Lower leg skin (tissue), 4 donors: ENCODE results near the gene ZNF302. TPM values are rescaled to one million over a fixed set of nuclear protein-coding genes. Genes with fewer than 3 reads are reported as not detected.

ENCODE experiments used
- DNase-seq, 2 donors: peaks; one replicate each; pipeline ENCODE4 v3.0.0-alpha.2; 2019; ENCODE audit warnings: low spot score in 2 of 2
- H3K4me3 ChIP-seq: fragments of 200-600 bp; sonication (generic); 2 replicates; pipeline ENCODE4 v1.5.1; 2017; ENCODE audit warnings: mild to moderate bottlenecking, low read depth; ENCODE audit not compliant: poor library complexity, severe bottlenecking
- POLR2A ChIP-seq, 2 donors: fragments of 450-650 bp; IDR thresholded peaks; one replicate each; pipeline ENCODE4 v1.6.1; 2016 to 2017; ENCODE audit warnings: antibody characterized with exemption in 2 of 2, mild to moderate bottlenecking in 1 of 2, moderate library complexity in 1 of 2
- WGBS, 2 donors: methylation state at CpG; one replicate each; pipeline ENCODE4 v1.1.5; 2018; 5-methylcytosine and 5-hydroxymethylcytosine counted together
- intact Hi-C: fragments of 100-400 bp; cut with DNase I; formaldehyde crosslinking; loops from one replicate; pipeline ENCODE4 v1.15.0; 2023; ENCODE audit warnings: low total_unique reads
- total RNA-seq, 4 donors: library from RNA; depleted of rRNA; stranded (reverse); fragments of >200 nt; gene quantifications; one replicate each; pipeline ENCODE4 v1.1.0, GENCODE V29; 2016
- TF ChIP-seq, protein P1 (sequence below), 3 donors: fragments of 450-650 bp; IDR thresholded peaks; one replicate each; pipeline ENCODE4 v1.5.1; 2016; ENCODE audit warnings: antibody characterized with exemption in 3 of 3, mild to moderate bottlenecking in 3 of 3, moderate library complexity in 2 of 3

ZNF302 gene
- total RNA-seq, 4 donors from 2014 or later = 9.2 to 21.4 (median 11.6) TPM

DNA sequence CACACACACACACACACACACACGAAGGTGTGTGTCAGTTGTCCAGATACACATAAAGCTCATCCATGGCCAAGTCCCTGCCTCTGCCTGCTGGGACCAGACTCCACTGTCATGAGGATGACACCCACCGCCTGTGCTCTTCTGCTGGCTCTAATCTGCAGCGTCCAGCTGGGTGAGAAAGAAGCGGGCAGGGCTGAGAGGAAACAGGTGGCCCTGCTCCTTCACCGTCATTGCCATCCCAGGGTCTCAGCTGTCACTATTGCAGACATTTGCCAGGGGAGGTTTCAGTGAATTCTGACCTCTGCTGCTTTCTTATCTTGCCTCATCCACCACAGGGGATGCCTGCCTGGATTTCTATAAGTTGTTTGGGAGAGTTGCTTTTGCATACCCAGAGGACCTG is 31.9 kb upstream of the ZNF302 start:
- 63 to 83% methylated on average over 2 to 5 of the region's 5 CpGs for WGBS, 2 donors
- intact Hi-C loops = no loop called here
- TF ChIP-seq POLR2A (IDR thresholded peaks at IDR 0.05) = no peak
- TF ChIP-seq, protein P1, sequence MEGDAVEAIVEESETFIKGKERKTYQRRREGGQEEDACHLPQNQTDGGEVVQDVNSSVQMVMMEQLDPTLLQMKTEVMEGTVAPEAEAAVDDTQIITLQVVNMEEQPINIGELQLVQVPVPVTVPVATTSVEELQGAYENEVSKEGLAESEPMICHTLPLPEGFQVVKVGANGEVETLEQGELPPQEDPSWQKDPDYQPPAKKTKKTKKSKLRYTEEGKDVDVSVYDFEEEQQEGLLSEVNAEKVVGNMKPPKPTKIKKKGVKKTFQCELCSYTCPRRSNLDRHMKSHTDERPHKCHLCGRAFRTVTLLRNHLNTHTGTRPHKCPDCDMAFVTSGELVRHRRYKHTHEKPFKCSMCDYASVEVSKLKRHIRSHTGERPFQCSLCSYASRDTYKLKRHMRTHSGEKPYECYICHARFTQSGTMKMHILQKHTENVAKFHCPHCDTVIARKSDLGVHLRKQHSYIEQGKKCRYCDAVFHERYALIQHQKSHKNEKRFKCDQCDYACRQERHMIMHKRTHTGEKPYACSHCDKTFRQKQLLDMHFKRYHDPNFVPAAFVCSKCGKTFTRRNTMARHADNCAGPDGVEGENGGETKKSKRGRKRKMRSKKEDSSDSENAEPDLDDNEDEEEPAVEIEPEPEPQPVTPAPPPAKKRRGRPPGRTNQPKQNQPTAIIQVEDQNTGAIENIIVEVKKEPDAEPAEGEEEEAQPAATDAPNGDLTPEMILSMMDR (IDR thresholded peaks at IDR 0.05) = no peak
- DNase-seq = no peak
- H3K4me3 ChIP-seq = no peak overlapping the region

DNA sequence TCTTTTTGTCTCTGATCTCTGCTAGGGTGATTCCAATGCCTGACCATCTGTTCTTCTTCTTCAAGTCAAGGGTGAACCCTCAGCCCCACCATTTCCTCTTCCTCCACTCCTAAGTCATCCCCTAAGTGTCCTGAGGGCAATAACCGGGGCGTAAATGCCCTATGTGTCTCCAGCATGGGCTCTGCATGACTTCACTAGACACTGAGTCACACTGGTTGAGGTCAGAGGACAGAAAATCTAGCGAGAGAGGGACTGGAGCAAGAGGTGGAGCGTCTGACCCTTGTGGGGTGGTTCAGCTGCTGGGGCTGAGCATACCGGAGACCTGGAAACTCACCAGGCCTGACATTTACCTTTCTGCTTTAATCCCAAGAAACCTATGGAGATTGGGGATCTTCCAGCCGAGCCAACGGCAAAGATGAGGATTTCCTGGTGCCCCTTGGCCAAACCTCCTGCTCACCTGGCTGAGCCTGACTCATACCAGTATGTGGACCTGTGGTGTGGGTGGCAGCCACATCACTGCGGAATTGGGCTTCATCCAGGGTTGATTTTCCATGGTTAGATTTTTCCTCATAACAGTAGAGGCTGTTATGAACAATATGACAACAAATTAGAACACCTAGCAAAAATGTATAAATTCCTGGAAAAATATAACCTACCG is 27.5 kb upstream of the ZNF302 start:
- no peak for DNase-seq
- H3K4me3 ChIP-seq = no peak overlapping the region
- WGBS, 2 donors = 87 to 91% methylated on average over 9 of the region's 9 CpGs
- intact Hi-C loops = no loop called here
- TF ChIP-seq POLR2A (IDR thresholded peaks at IDR 0.05) = no peak

DNA sequence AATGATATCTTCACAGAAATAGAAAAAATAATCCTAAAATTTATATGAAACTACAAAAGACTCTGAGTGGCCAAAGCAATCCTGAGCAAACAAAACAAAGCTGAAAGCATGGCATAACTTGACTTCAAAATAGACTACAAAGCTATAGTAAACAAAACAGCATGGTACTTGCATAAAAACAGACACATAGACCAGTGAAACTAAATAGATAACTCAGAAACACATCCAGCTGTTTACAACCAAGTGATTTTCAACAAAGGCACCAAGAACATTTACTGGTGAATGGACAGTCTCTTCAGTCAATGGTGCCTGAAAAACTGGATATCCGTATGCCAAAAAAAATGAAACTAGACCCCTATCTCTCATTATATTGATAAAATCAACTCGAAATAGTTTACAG is 25.7 kb upstream of the ZNF302 start:
- no peak for DNase-seq
- TF ChIP-seq, protein P1 (IDR thresholded peaks at IDR 0.05) = no peak
- no peak for TF ChIP-seq POLR2A (IDR thresholded peaks at IDR 0.05)
- 72 to 78% methylated on average over 2 of the region's 2 CpGs for WGBS, 2 donors
- H3K4me3 ChIP-seq = no peak overlapping the region
- intact Hi-C loops = no loop called here

DNA sequence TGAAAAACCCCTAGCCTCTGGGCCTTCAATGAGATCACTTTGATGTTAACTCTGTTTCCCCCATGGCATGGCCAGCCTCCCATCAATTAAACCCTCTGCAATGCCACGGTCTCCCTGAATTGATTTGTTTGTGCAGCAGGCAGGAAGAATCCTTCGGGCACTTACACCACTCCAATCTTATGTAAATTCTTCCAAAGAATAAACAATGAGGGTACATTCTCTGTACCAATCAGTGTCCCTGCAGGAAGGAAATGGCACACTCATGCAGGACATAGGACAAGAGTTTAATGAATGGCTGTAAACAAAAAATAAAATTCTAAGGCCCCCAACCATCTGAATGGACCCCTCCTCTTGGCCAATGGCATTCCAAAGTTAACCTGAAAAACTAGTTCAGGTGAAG is 22.7 kb upstream of the ZNF302 start:
- 51 to 58% methylated on average over 2 of the region's 2 CpGs for WGBS, 2 donors
- DNase-seq = no peak
- TF ChIP-seq, protein P1 (IDR thresholded peaks at IDR 0.05) = no peak
- TF ChIP-seq POLR2A (IDR thresholded peaks at IDR 0.05) = no peak
- intact Hi-C loops = no loop called here
- no peak overlapping the region for H3K4me3 ChIP-seq

DNA sequence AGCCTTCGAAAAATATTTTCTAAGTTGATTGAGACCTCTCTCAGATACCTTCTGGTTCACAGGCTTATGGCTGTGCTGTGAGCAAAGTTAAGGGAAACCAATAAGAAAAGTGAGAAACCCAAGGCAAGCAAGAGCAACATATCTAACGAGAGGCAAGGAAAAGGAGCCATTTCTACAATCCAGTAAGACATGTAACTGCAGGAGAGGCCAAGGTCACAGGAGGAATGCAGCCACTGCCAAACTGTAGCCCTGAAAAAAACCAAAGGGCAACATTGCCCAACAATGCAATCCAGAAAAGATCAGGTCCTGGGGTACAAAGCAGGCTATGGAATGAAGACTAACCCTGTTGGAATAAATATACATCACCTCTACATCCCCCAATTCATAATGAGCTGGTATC is 21.8 kb upstream of the ZNF302 start:
- H3K4me3 ChIP-seq = no peak overlapping the region
- no peak for TF ChIP-seq POLR2A (IDR thresholded peaks at IDR 0.05)
- TF ChIP-seq, protein P1 (IDR thresholded peaks at IDR 0.05) = no peak
- DNase-seq = no peak
- intact Hi-C loops = no loop called here
- 56 to 69% methylated on average over 2 of the region's 2 CpGs for WGBS, 2 donors

DNA sequence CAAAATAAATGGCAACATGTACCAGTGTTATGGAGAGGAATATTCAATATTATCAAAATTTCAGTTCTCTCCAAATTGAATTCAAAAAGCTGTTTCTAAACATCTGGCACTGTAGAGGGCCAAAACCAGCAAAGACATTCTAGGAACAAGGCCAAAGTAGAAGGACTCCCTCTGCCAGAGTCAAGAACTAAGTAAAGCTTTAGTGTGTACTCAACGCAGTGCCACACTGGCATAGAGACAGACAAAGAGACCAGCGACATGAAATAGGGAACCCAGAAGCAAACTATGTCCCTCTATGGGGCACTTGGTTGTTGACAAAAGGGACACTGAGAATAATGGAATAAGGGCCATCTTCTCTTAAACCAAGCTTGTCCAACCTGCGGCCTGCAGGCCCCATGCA is 16.1 kb upstream of the ZNF302 start:
- DNase-seq = no peak
- intact Hi-C loops = no loop called here
- TF ChIP-seq, protein P1 (IDR thresholded peaks at IDR 0.05) = no peak
- no peak for TF ChIP-seq POLR2A (IDR thresholded peaks at IDR 0.05)
- no peak overlapping the region for H3K4me3 ChIP-seq
- WGBS, 2 donors = 52 to 74% methylated on average over 3 of the region's 3 CpGs
